Transverse colon (tissue), 4 donors: ENCODE data around the gene REEP5. TPM values are rescaled to one million over a fixed set of nuclear protein-coding genes. Genes with fewer than 3 reads are reported as not detected.

Source experiments
- DNase-seq: peaks from one replicate; pipeline ENCODE4 v3.0.0-alpha.2; 2019
- H3K27ac ChIP-seq, 4 donors: fragments of 200-600 bp; sonication (generic); 2 replicates each; pipeline ENCODE4 v1.5.1; 2016 to 2018; ENCODE audit warnings: inconsistent platforms in 4 of 4
- H3K27me3 ChIP-seq: fragments of 200-600 bp; sonication (generic); 2 replicates; pipeline ENCODE4 v1.5.1; 2017; ENCODE audit warnings: inconsistent platforms
- H3K36me3 ChIP-seq, 4 donors: fragments of 200-600 bp; sonication (generic); 2 replicates each; pipeline ENCODE4 v1.5.1; 2017 to 2019; ENCODE audit warnings: inconsistent platforms in 4 of 4
- H3K4me1 ChIP-seq, 4 donors: fragments of 200-600 bp; sonication (generic); 2 replicates each; pipeline ENCODE4 v1.5.1; 2017 to 2020; ENCODE audit warnings: inconsistent platforms in 4 of 4
- H3K4me3 ChIP-seq, 4 donors: fragments of 200-600 bp; sonication (generic); 1 replicate in 1 of 4; 2 replicates in 3 of 4; pipeline versions ENCODE4 v1.5.1 to v1.6.1; 2017 to 2019; ENCODE audit warnings: inconsistent platforms in 4 of 4
- H3K9me3 ChIP-seq, 2 donors: fragments of 200-600 bp; sonication (generic); 2 replicates each; pipeline ENCODE4 v1.5.1; 2017 to 2019; ENCODE audit warnings: inconsistent platforms in 2 of 2
- CTCF ChIP-seq, 5 experiments: fragments of 200-600 bp in 3 of 5; fragments of 450-650 bp in 2 of 5; sonication (generic) in 3 of 5; IDR thresholded peaks; 1 replicate in 2 of 5; 2 replicates in 3 of 5; pipeline ENCODE4 v1.5.1; 2016 to 2017; ENCODE audit warnings: antibody characterized with exemption in 5 of 5, inconsistent platforms in 3 of 5, mild to moderate bottlenecking in 2 of 5, moderate library complexity in 1 of 5
- EP300 ChIP-seq: sonication (generic); formaldehyde crosslinking; IDR thresholded peaks from one replicate; pipeline ENCODE4 v1.6.1; 2017; ENCODE audit warnings: antibody characterized with exemption, low read depth
- POLR2A ChIP-seq: fragments of 450-650 bp; IDR thresholded peaks from one replicate; pipeline ENCODE4 v1.6.1; 2016; ENCODE audit warnings: antibody characterized with exemption, mild to moderate bottlenecking, moderate library complexity
- POLR2AphosphoS5 ChIP-seq, 3 donors: sonication (generic); formaldehyde crosslinking; IDR thresholded peaks; one replicate each; pipeline ENCODE4 v1.6.1; 2016; ENCODE audit warnings: antibody characterized with exemption in 3 of 3
- WGBS, 2 donors: methylation state at CpG; one replicate each; pipeline ENCODE4 v1.1.5; 2018; ENCODE audit warnings: low coverage in 1 of 2; 5-methylcytosine and 5-hydroxymethylcytosine counted together
- in situ Hi-C, 4 donors: fragments of 200-750 bp; cut with MboI; loops; one replicate each; pipeline versions ENCODE4 v1.15.0 to v1.15.1; 2017; ENCODE audit warnings: low sequenced_read_pairs in 3 of 4, low pct_ligation_motif_present in 1 of 4, low pct_unique_long_range_greater_than_20kb in 1 of 4
- intact Hi-C: fragments of 100-400 bp; cut with DNase I; formaldehyde crosslinking; loops from one replicate; pipeline ENCODE4 v1.15.1; 2023; ENCODE audit warnings: low total_unique reads
- total RNA-seq, 4 donors: library from RNA; depleted of rRNA; stranded (reverse); fragments of >200 nt; gene quantifications; one replicate each; pipeline ENCODE4 v1.1.0, GENCODE V29; 2016

REEP5 gene
- total RNA-seq, 4 donors from 2014 or later = 15.7 to 63.5 (median 56.4) TPM

GRCh38 chr5:112844489-112844888 is 77.5 kb downstream of the REEP5 start:
- Histone ChIP-seq H3K9me3 (no peaks in the 10 kb centered on the region), H3K4me3 (no peak overlapping the region), H3K27me3 (no peaks in the 10 kb centered on the region), H3K27ac (no peak overlapping the region), H3K36me3 (peaks cover 0 to under 1% (median 0%) of the 10 kb centered on the region in 4 donors), H3K4me1 (peaks cover 0 to 2% (median 0%) of the 10 kb centered on the region in 4 donors)
- WGBS, 2 donors = 81 to 100% methylated on average over 1 of the region's 1 CpG
- DNase-seq = no peak
- TF ChIP-seq POLR2A (no peak), POLR2AphosphoS5 (IDR thresholded peaks at IDR 0.05) (no peak), CTCF (IDR thresholded peaks at IDR 0.05) (no peak), EP300 (no peak)
- in situ Hi-C loops = no loop called here
- intact Hi-C loops = no loop called here

GRCh38 chr5:112833971-112834370 is 88.1 kb downstream of the REEP5 start:
- in situ Hi-C loops = no loop called here
- Histone ChIP-seq H3K27me3 (no peaks in the 10 kb centered on the region), H3K4me3 (no peak overlapping the region), H3K9me3 (no peaks in the 10 kb centered on the region), H3K36me3 (peaks cover 0 to 29% (median 3%) of the 10 kb centered on the region in 4 donors), H3K4me1 (no peaks in the 10 kb centered on the region), H3K27ac (no peak overlapping the region)
- no peak for DNase-seq
- WGBS, 2 donors = 95 to 97% methylated on average over 9 to 13 of the region's 13 CpGs
- intact Hi-C loops = no loop called here
- no peak for TF ChIP-seq POLR2A
- no peak for TF ChIP-seq CTCF (IDR thresholded peaks at IDR 0.05)
- TF ChIP-seq POLR2AphosphoS5 (IDR thresholded peaks at IDR 0.05) = no peak
- no peak for TF ChIP-seq EP300

DNA sequence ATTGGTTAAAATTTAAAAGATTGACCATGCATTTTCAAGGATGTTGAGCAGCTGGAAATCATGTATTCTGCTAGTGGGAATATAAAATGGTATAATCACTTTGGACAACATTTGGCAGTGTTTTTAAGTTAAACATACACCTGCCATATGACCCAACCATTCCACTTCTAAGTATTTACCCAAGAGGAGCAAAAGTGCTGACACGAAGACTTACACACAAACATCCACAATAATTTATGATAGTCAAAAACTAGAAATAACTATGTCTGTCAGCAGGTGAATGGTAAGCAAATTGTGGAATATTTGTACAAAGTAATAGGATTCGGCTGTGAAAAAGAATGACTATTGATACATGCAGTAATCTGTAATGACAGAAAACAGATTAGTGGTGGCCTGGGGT is 91.6 kb downstream of the REEP5 start:
- in situ Hi-C loops (no loop called here), intact Hi-C loops (no loop called here)
- Histone ChIP-seq H3K4me3 (no peak overlapping the region), H3K27ac (no peak overlapping the region), H3K27me3 (no peaks in the 10 kb centered on the region), H3K9me3 (no peaks in the 10 kb centered on the region), H3K36me3 (peaks cover 0 to 31% (median 5%) of the 10 kb centered on the region in 4 donors), H3K4me1 (no peaks in the 10 kb centered on the region)
- no peak for DNase-seq
- 68 to 89% methylated on average over 2 of the region's 2 CpGs for WGBS, 2 donors
- TF ChIP-seq CTCF (IDR thresholded peaks at IDR 0.05) (no peak), POLR2AphosphoS5 (IDR thresholded peaks at IDR 0.05) (no peak), EP300 (no peak), POLR2A (no peak)

Other genes with a start within 250 kb of the REEP5 start
- gene APC, start 184.3 kb downstream of the REEP5 start, total RNA-seq = 100 to 1,000 TPM in 1 of 4 donors, 10 to 100 TPM in 3; 77.8 to 109 (median 85.7) TPM
- 10 to 100 TPM; 15.7 to 58.6 (median 40.6) TPM for gene SRP19, start 60.9 kb downstream of the REEP5 start, total RNA-seq
- 10 to 100 TPM; 11.6 to 27.8 (median 20.7) TPM for gene DCP2, start 54.6 kb upstream of the REEP5 start, total RNA-seq